GM10266 (cell line): ENCODE data around the gene LMCD1.

Experiments used
- DNase-seq: peaks from one replicate; pipeline ENCODE4 v3.0.0; 2012; ENCODE audit errors: extremely low spot score
- TF ChIP-seq, protein P1 (sequence below): IDR thresholded peaks from 2 replicates; pipeline ENCODE4 v1.5.1; 2012; ENCODE audit warnings: mild to moderate bottlenecking, low read depth; ENCODE audit not compliant: control insufficient read depth, insufficient read depth; ENCODE audit errors: missing control alignments

The LMCD1 gene

DNA sequence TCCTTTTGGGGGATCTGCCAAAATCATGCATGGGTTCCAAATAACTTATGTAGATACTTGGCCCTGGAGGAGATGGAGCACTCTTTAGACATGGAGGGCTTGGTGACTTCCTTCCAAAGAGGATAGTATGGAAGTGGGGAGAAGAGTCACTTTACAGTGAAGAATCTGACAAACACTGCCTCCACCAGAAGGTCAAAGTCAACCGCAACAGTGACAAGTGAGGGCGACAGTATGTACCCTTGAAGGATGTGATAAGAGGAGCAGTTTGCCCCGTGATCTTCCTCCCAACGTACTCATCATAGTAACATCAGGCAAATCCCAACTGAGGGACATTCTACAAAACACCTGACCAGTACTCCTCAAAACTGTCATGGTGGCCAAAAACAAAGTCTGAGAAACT is 62.0 kb downstream of the LMCD1 start:
- TF ChIP-seq, protein P1, sequence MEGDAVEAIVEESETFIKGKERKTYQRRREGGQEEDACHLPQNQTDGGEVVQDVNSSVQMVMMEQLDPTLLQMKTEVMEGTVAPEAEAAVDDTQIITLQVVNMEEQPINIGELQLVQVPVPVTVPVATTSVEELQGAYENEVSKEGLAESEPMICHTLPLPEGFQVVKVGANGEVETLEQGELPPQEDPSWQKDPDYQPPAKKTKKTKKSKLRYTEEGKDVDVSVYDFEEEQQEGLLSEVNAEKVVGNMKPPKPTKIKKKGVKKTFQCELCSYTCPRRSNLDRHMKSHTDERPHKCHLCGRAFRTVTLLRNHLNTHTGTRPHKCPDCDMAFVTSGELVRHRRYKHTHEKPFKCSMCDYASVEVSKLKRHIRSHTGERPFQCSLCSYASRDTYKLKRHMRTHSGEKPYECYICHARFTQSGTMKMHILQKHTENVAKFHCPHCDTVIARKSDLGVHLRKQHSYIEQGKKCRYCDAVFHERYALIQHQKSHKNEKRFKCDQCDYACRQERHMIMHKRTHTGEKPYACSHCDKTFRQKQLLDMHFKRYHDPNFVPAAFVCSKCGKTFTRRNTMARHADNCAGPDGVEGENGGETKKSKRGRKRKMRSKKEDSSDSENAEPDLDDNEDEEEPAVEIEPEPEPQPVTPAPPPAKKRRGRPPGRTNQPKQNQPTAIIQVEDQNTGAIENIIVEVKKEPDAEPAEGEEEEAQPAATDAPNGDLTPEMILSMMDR: no peak
- DNase-seq: no peak

DNA sequence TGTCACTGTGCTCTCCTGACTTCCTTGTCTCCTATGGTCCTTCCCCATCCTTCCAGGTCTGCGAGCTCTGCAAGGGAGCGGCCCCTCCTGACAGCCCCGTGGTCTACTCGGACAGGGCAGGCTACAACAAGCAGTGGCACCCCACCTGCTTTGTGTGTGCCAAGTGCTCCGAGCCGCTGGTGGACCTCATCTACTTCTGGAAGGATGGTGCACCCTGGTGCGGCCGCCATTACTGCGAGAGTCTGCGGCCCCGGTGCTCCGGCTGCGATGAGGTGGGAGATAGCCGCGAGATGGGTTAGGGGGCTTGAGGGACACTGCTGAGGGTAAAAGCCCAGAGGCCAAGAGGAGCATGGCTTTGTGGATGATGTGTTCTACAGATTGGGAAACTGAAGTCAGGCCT is 63.8 kb downstream of the LMCD1 start:
- TF ChIP-seq, protein P1: no peak
- no peak for DNase-seq

DNA sequence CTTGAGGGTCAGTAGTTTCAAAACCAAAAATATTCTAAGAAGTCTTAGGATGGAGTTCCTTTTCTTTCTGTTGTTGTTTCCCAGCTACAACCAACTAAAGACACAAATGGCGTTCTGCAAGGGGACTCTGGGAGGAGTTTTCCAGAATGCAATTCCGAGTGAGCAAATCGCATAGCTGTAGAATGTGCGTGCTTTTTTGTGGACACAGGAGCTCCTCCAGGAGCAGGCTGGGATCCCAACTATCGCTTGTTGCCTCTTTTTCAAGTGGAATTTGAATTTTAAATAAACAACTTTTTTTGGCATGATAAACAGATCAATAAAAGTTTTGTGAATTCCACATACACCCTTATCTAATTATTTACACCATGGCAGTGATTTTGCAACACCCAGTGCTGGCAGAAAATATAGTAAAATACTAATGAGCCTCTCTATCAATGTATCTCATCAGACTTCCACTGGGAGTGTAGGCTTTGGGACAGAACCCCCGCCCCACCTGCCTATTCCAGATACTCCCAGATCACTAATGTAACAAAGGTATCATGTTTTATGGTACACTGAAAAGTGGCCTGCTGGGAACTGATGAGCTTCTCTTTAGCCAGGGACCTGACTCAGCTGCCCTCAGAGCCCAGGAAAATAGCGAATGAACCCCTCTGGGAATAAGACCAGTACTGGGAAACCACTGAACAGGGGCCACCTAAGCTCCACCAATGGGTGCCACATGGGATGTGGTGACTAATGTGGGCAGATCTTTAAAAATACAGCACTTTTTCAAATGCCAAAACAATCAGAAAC is 66.4 kb downstream of the LMCD1 start:
- no peak for DNase-seq

DNA sequence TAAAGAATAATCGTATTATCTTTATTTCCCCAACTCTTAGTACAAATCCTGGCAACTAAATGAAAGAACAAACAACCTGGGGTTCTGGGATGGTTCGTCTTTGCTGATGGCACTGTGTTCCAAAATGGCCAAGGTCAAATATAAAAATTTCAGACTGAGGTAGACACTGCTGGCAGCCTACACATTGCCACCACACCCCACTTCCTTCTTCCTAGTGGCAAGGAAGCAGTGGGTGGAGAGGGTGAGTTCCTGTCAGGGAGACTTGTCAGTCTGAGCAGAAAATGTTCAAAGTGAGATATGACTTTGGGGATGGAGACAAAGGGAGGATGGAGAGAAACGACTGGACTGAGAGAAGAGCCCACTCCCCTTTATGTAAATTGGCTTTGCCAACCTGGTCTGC is 69.6 kb downstream of the LMCD1 start:
- TF ChIP-seq, protein P1: no peak
- no peak for DNase-seq

More for the DNA sequence above, 66.4 kb downstream of the LMCD1 start:
- TF ChIP-seq, protein P1: no peak

DNA sequence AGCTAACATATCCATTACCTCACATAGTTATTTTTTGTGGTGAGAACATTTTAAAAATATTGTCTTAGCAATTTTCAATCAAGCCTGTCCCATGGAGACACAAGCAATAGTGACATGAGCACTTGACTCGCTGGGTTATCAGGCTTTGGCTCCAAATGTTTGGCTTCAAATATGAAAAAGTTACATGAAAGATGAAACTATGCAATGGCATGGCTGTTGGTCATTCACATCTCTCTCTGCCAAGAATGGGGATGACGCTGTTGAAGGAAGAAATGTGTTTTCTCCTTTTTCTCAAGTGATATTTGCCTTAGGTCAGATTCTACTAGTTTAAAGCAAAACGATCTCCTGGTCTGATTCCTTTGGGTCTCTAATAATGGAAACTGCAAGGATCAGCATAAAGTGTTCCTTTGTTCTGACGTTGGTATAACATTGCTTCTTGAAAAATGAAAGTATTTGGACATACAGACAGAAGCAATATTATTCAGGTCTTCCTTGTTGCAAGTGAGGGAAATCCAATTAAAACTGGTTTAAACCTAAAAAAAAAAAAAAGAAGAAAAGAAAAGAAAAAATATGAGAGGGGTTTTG is 71.8 kb downstream of the LMCD1 start:
- TF ChIP-seq, protein P1: no peak
- no peak for DNase-seq

DNA sequence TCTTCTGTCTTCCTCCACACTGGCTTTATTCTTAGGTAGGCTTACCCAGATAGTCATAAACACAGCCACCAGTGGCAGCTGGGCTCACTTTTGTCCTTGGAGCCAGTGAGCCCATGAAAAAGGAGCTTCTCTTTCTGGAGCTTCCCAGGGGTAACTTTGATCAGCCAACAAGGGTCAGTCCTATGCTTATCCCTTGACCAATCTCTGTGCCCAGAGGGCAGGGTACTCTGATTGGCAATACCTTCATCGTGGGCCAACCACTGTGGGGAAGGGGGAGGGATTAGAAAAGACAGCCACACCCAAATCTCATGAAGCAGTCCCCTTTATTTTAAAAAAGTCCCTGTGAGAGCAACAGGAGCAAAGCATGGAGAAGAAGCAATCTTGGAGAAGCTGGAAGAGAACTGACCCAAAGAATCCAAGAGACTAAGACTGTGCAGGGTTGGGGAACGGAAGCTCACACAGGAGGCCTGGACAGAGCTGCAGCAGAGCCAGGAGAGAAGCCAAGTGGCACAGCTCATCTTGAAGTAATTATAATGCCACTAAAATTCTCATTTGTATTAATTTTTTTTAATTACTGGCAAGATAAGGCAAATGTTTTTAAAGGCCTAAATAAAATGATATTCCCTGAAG is 72.5 kb downstream of the LMCD1 start:
- TF ChIP-seq, protein P1: no peak
- DNase-seq: no peak

DNA sequence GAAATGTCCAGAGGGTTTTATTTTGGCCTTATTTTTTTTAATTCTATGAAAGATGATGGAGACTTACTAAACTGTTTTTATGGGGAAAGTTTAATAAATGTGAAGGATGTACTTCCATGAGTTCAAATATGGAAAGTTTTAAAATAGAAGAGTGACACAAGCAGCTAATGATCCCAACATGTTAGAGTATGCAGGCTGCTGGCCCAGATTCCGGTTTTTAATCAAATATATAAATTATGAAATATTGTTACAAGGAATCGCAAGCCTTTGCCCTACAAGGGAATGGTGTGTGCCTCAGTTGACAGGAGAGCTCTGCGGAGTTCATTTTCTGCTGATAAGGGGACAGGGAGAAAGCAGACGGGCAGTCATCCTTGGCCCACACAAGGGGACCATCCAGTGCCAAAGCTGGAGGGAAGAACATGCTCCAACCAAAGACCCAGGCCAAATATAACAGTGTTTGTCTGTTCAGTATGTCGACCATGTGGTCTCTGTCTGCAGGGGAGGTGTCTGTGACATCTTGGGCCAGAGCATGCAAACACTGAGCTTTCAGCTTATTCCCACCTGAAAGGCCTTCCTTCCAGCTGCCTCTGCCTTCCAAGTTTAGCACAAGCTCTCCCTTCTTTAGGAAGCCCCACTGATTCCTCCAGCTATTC is 73.2 kb downstream of the LMCD1 start:
- no peak for DNase-seq
- TF ChIP-seq, protein P1: no peak
